Stimulated activated naive CD8-positive, alpha-beta T cell treated with anti-CD3 and anti-CD28 coated beads, Interleukin-15, Interleukin-2, amounts not matched to agents 100 ng/mL and 50 ng/mL, for 24 hours (primary cell): ENCODE data around the gene COL4A5.

ENCODE experiments used
- H3K27ac Mint-ChIP-seq: one replicate; pipeline ENCODE4 v1.8.0; 2021; ENCODE audit warnings: mild to moderate bottlenecking, mixed read lengths
- H3K27me3 Mint-ChIP-seq: one replicate; pipeline ENCODE4 v1.8.0; 2021; ENCODE audit warnings: mixed read lengths
- H3K36me3 Mint-ChIP-seq: one replicate; pipeline ENCODE4 v1.8.0; 2021; ENCODE audit warnings: low read depth, mixed read lengths
- H3K4me1 Mint-ChIP-seq: one replicate; pipeline ENCODE4 v1.8.0; 2021; ENCODE audit warnings: low read depth, mixed read lengths
- H3K4me3 Mint-ChIP-seq: one replicate; pipeline ENCODE4 v1.8.0; 2021; ENCODE audit warnings: mild to moderate bottlenecking, mixed read lengths
- H3K9me3 Mint-ChIP-seq: one replicate; pipeline ENCODE4 v1.8.0; 2021; ENCODE audit warnings: mixed read lengths

Gene COL4A5

DNA sequence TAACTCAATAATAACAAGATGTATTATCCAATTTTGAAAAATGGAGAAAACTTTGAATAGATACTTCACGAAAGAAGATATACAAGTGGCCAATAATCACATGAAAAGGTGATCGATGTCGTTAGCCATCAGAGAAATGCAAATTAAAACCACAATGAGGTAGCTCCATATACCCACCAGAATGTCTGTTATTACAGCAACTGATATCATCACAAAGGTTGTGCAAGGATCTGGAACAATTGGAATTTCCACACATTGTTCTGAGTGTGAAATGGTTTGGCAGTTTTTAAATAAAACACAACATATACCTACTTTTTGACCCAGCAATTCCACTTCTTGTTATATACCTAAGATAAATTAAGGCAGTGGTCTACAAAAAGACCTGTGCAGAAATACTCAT is 225.1 kb downstream of the COL4A5 start:
- Mint-ChIP-seq H3K4me3 (no peak overlapping the region), H3K4me1 (no peaks in the 10 kb centered on the region), H3K36me3 (no peaks in the 10 kb centered on the region), H3K27ac (no peak overlapping the region), H3K9me3 (no peaks in the 10 kb centered on the region), H3K27me3 (no peaks in the 10 kb centered on the region)

DNA sequence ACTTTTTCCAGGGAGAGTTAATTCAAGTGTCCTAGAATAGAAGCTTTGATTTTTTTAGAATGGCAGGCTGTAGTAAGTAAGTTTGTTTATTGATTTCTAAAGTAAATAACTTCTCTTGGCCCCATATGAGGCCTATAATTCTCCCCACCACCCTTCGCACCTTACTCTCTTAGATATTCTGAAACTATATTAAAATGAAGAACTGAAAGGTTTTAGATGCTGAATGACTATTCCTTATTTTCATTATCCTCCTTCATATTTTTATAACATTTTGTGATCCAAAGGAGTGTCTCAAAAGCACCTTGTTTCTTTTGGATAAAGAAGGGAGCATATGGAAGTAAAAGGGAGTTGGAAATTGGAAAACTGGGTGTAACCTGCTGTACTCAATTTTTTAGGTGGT is 226.5 kb downstream of the COL4A5 start:
- Mint-ChIP-seq H3K9me3 (no peaks in the 10 kb centered on the region), H3K27ac (no peak overlapping the region), H3K36me3 (no peaks in the 10 kb centered on the region), H3K4me1 (no peaks in the 10 kb centered on the region), H3K4me3 (no peak overlapping the region), H3K27me3 (no peaks in the 10 kb centered on the region)

DNA sequence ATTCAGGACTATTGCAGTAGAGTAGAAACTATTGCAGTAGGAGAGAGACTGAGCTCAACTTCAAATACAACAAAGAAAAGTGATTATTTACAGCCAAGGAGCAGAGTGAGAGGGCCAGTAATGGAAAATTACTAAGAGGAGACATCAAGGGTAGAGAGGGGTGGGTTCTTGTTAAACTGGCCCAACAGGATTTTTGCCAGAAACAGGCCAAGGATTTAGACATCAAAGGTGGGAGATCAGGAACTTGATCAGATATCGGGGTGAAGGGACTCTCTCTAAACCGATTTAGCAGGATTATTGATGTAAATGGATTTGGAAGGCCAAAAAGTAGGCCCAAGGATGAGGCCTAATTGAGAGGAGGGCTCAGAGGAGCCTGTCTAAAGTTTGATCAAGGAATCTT is 231.9 kb downstream of the COL4A5 start:
- Mint-ChIP-seq H3K4me1 (no peaks in the 10 kb centered on the region), H3K4me3 (no peak overlapping the region), H3K36me3 (no peaks in the 10 kb centered on the region), H3K9me3 (no peaks in the 10 kb centered on the region), H3K27ac (no peak overlapping the region), H3K27me3 (no peaks in the 10 kb centered on the region)

DNA sequence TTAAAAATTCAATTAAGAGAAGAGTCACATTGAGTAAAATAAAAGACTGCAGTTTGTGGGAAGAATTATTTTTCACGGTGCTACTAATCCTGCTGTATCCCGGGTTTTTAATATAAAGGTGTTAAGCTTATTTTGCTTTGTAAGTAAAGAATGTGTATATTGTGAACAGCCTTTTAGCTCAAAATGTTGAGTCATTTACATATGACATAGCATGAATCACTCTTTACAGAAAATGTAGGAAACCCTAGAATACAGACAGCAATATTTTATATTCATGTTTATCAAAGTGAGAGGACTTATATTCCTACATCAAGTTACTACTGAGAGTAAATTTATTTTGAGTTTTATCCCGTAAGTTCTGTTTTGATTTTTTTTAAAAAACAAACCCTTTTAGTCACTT is 257.1 kb downstream of the COL4A5 start:
- Mint-ChIP-seq H3K27me3 (no peaks in the 10 kb centered on the region), H3K36me3 (no peaks in the 10 kb centered on the region), H3K4me3 (no peak overlapping the region), H3K27ac (no peak overlapping the region), H3K9me3 (no peaks in the 10 kb centered on the region), H3K4me1 (no peaks in the 10 kb centered on the region)

DNA sequence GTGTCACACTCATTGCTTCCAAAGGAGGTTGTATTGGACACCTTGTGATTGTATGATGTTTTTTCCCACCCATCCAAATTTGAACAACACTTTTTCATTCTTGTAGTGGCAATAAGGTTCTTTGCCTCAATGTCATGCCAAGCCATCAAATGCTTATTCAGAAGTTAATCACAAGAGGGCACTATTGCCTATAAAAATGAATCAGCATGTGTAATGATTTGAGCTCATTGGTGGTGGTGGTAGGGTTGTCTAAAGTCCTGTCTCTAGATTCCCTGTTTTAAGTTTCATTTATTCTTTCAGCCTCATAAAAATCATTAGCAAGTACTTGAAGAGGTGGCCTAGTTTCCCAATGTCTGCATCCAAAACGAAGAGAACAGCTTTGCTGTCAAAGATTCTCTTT is 259.7 kb downstream of the COL4A5 start:
- H3K9me3 Mint-ChIP-seq, result no peaks in the 10 kb centered on the region
- no peak overlapping the region for H3K27ac Mint-ChIP-seq
- no peaks in the 10 kb centered on the region for H3K4me1 Mint-ChIP-seq
- no peaks in the 10 kb centered on the region for H3K36me3 Mint-ChIP-seq
- no peak overlapping the region for H3K4me3 Mint-ChIP-seq
- H3K27me3 Mint-ChIP-seq, result no peaks in the 10 kb centered on the region

DNA sequence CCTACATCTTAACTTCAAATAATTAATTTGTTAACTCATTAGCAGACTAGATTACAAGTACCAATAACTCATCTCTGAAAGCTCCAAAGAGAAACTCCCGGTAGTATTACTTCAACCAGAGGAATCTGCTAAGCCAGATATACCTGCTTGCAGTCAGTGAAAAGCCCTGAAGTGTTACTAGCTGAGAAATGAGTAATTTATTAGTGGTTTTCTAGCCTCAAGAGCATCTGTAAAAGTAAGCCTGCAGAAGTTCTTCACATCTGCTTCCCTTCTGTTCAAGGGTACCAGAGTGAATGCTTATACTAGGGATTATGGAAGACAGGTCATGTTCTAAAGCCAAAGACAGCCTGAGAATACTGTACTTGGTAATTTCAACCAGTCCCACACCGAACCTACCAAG is 262.0 kb downstream of the COL4A5 start:
- Mint-ChIP-seq H3K9me3 (no peaks in the 10 kb centered on the region), H3K36me3 (no peaks in the 10 kb centered on the region), H3K27me3 (no peaks in the 10 kb centered on the region)

DNA sequence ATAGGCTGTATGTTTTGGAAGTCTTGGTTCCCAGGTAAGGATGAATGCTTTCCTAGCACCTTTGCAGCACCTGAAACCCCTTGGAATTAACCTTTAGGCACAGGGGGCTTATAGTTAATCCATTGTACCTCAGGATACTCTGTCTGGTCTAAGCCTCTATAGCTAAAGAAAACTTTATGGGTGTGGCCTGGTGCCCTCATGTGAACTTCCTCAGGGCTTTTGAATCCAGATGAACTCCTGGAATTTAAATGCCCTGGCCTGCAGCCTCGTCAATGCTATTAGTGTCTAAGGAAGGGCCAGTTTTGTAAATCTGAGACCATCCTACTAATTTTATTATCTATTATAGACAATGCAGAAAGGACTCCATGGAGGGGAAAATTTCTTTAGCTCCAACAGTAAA is 262.9 kb downstream of the COL4A5 start:
- no peak overlapping the region for H3K27ac Mint-ChIP-seq
- no peaks in the 10 kb centered on the region for H3K4me1 Mint-ChIP-seq
- H3K9me3 Mint-ChIP-seq, result no peaks in the 10 kb centered on the region
- no peak overlapping the region for H3K4me3 Mint-ChIP-seq
- H3K27me3 Mint-ChIP-seq, result no peaks in the 10 kb centered on the region
- H3K36me3 Mint-ChIP-seq, result no peaks in the 10 kb centered on the region

More for the DNA sequence above, 262.0 kb downstream of the COL4A5 start:
- no peak overlapping the region for H3K4me3 Mint-ChIP-seq
- no peaks in the 10 kb centered on the region for H3K4me1 Mint-ChIP-seq
- H3K27ac Mint-ChIP-seq, result no peak overlapping the region

DNA sequence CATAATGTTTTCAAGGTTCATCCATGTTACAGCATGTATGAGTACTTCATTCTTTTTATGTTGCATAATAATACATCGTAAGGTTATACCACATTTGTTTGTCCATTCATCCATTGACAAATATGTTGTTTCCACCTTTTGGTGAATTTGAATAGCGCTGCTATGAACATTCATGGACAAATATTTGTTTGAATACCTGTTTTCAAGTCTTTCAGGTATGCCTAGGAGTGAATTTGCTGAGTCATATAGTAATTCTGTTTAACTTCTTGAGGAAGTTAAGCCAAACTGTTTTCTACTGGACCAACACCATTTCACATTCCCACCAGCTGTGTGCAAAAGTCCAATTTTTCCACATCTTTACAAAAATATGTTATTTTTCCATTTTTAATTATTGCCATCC is 265.2 kb downstream of the COL4A5 start:
- Mint-ChIP-seq H3K4me1 (no peaks in the 10 kb centered on the region), H3K4me3 (no peak overlapping the region), H3K9me3 (no peaks in the 10 kb centered on the region), H3K27ac (no peak overlapping the region), H3K36me3 (no peaks in the 10 kb centered on the region), H3K27me3 (no peaks in the 10 kb centered on the region)

DNA sequence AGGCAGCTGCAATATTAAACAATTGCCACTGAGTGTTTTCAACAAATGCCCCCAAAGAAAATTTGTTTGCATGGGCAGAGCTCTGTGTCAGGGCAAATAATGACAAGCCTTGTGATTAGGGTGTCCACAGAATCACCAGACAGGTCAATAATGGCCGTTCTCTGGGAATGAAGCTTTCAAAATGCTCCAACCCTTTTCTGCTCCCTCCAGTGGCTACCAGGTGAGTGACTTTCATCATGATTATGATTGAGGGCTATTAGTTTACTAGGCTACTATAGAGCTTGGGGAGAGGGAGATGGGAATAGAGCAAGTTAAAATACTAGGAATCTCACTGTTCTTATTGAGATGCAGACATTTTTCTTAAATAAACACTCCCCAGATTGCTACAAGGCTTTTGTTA is 273.2 kb downstream of the COL4A5 start:
- H3K27me3 Mint-ChIP-seq, result no peaks in the 10 kb centered on the region
- no peak overlapping the region for H3K4me3 Mint-ChIP-seq
- H3K36me3 Mint-ChIP-seq, result no peaks in the 10 kb centered on the region
- no peak overlapping the region for H3K27ac Mint-ChIP-seq
- no peaks in the 10 kb centered on the region for H3K9me3 Mint-ChIP-seq
- H3K4me1 Mint-ChIP-seq, result no peaks in the 10 kb centered on the region

DNA sequence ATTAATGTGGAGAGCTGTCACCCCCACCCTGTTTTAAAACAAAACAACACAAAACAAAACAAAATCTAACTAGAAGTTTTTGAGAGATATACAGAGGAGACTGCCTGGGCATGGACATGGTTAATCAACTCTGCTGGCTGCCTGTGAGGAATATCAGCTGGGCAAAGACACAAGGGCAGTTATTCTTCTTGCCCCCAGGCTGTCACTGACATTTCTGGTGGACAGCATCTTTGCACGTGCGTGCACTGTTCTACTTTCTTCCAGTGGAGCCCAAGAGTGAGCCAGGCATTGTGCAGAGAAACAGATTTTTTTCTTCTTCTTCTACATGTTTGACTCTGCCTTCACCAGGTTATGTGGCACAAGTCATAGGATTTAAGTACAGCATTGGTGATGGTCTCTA is 282.9 kb downstream of the COL4A5 start:
- Mint-ChIP-seq H3K4me3 (no peak overlapping the region), H3K9me3 (no peaks in the 10 kb centered on the region), H3K27me3 (no peaks in the 10 kb centered on the region), H3K4me1 (no peaks in the 10 kb centered on the region), H3K36me3 (no peaks in the 10 kb centered on the region), H3K27ac (no peak overlapping the region)

DNA sequence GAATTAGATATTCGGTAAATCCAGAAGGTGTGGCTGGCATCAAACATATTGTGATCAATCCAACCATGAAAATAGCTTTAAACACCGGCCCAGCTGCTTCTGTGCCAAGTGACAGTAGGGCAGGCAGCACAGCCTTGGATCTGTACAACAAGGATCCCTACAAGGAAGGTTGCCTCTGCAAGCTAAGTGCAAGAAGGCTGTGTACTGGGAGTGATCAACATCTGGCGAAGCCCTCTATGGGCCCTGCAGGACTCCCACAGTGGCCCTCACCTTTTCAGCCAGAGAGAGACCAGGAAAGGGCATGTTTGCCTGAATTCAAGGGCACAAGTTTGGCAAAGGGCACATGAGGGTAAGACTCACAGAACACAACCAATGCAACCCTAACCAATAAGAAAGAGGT is 287.1 kb downstream of the COL4A5 start:
- no peak overlapping the region for H3K27ac Mint-ChIP-seq
- H3K4me3 Mint-ChIP-seq, result no peak overlapping the region
- no peaks in the 10 kb centered on the region for H3K9me3 Mint-ChIP-seq
- H3K27me3 Mint-ChIP-seq, result peaks cover 7% of the 10 kb centered on the region
- H3K4me1 Mint-ChIP-seq, result no peaks in the 10 kb centered on the region
- H3K36me3 Mint-ChIP-seq, result no peaks in the 10 kb centered on the region

DNA sequence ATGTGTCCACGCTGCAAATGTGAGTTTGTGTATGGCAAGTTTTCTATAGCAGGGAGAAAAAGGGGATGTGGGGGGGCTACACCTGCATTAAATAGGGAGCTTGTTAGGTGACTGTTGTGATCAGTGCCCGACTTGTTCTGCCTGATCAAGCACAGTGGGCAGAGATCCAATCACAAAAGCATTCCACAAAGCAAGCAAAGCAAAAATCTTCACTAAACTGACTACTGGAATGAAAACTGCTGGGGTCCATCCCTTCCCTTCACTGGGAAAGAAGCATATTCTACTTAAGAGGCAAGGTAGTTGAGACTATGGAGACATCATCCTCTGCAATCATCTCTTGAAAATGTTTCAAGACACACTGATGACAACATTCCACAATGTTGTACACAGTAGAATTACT is 291.5 kb downstream of the COL4A5 start:
- H3K9me3 Mint-ChIP-seq, result no peaks in the 10 kb centered on the region
- no peak overlapping the region for H3K27ac Mint-ChIP-seq
- no peaks in the 10 kb centered on the region for H3K4me1 Mint-ChIP-seq
- no peaks in the 10 kb centered on the region for H3K36me3 Mint-ChIP-seq
- H3K27me3 Mint-ChIP-seq, result peaks cover 36% of the 10 kb centered on the region
- H3K4me3 Mint-ChIP-seq, result no peak overlapping the region

DNA sequence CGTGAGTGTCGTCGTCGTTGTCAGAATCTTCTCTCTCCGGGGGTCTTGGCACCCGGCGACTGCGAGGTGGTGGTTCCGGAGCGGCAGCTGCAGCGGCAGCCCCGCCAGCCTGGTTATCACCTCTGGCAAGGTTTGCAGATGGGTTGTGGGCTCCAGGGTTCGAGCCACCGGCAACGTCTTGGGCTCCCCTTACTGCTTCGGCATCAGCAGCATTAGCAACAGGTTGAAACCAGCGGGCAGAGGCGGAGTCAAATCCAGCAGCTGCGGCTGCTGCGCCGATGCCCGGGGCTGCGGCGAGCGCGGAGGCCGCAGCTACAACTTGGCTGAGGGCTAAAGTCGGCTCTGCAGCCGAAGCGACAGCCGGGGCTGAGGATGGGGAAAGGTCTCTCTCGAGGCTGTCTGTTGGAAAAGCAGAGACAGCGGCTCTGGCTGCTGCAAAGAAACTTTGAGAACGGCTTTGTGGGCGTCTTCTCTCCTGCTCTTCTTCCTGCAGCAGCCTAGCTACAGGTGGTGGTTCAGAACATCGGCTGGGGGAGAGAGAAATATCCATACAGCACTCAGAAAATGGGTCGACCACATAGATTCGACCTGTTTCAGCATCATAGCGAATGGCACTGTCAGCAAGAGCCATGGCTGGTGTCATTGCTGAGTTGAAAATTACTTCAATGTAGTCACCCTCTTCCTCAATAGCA is 293.1 kb downstream of the COL4A5 start:
- no peak overlapping the region for H3K4me3 Mint-ChIP-seq

DNA sequence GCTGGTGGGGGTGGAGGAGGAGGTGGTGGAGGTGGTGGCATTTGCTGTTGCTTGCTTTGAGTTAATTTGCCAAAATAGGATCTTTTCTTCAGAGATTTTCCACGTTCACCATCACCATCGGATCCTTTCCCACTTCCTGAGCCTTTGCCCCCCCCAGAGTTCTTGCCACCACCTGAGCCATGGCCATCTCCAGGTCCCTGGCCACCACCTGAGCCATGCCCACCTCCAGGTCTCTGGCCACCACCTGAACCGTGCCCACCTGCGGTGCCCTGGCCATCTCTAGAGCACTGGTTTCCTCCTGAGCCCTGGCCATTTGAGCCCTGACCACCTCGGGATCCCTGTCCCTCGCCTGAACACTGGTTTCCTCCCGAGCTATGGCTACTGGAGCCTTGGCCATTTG is 294.8 kb downstream of the COL4A5 start:
- Mint-ChIP-seq H3K4me3 (no peak overlapping the region), H3K27me3 (peaks cover 40% of the 10 kb centered on the region), H3K27ac (no peak overlapping the region), H3K9me3 (no peaks in the 10 kb centered on the region), H3K4me1 (no peaks in the 10 kb centered on the region), H3K36me3 (no peaks in the 10 kb centered on the region)

More for the DNA sequence above, 293.1 kb downstream of the COL4A5 start:
- Mint-ChIP-seq H3K4me1 (no peaks in the 10 kb centered on the region), H3K27ac (no peak overlapping the region), H3K27me3 (peaks cover 37% of the 10 kb centered on the region), H3K36me3 (no peaks in the 10 kb centered on the region), H3K9me3 (no peaks in the 10 kb centered on the region)

DNA sequence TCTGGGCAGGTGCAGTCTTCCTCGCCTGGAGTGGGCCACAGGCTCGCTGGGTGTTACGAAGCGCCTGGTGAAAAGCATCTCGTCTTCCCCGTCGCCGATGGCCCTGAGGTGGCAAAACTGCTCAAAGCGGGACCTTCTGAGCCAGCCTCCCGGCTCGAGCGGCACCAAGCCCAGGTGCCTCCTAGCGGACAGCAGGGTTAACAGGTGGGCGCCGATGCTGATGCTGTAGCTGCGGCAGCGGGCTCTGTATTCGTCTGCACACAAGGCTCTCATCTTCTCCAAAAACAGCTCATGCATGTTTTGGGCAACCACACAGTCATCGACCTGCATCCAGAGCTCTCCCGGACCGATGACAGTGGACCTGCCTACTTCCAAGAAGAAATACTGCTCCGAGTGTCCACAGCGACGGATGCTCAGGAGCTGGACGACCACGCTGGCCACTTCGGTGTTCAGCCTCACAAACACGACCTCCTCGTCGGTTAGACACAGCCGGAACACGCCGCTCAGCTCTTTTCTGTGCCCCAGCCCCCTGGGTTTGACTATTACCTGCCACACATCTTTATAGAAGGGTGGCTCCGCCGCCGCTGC is 295.5 kb downstream of the COL4A5 start:
- no peak overlapping the region for H3K27ac Mint-ChIP-seq

More for the DNA sequence above, 295.5 kb downstream of the COL4A5 start:
- Mint-ChIP-seq H3K4me3 (no peak overlapping the region), H3K36me3 (no peaks in the 10 kb centered on the region), H3K9me3 (no peaks in the 10 kb centered on the region), H3K4me1 (no peaks in the 10 kb centered on the region), H3K27me3 (peaks cover 40% of the 10 kb centered on the region)
